Gastrocnemius medialis (tissue), 4 donors: ENCODE measurements around the gene OCRL. TPM values are rescaled to one million over a fixed set of nuclear protein-coding genes. Genes with fewer than 3 reads are reported as not detected.

Experiments
- ATAC-seq, 2 donors: fragments of 150-250 bp; one replicate each; pipeline ENCODE4 v1.9.1; 2016
- DNase-seq, 2 donors: peaks; one replicate each; pipeline ENCODE4 v3.0.0-alpha.2; 2019
- H3K27ac ChIP-seq, 4 donors: fragments of 200-600 bp; sonication (generic); 1 replicate in 1 of 4; 2 replicates in 3 of 4; pipeline ENCODE4 v1.5.1; 2016 to 2018; ENCODE audit warnings: mild to moderate bottlenecking in 2 of 4, moderate library complexity in 1 of 4
- H3K27me3 ChIP-seq, 3 donors: fragments of 200-600 bp; sonication (generic) in 2 of 3; 1 replicate in 1 of 3; 2 replicates in 2 of 3; pipeline versions ENCODE4 v1.5.1 to v1.6.0; 2016 to 2019; ENCODE audit warnings: mild to moderate bottlenecking in 1 of 3, moderate library complexity in 1 of 3
- H3K36me3 ChIP-seq, 2 donors: fragments of 200-600 bp; sonication (generic) in 1 of 2; one replicate each; pipeline ENCODE4 v1.5.1; 2017 to 2018
- H3K4me1 ChIP-seq, 2 donors: fragments of 200-600 bp; sonication (generic) in 1 of 2; one replicate each; pipeline ENCODE4 v1.5.1; 2016 to 2017; ENCODE audit warnings: mild to moderate bottlenecking in 2 of 2
- H3K4me3 ChIP-seq, 4 donors: fragments of 200-600 bp; sonication (generic) in 3 of 4; 1 replicate in 1 of 4; 2 replicates in 3 of 4; pipeline ENCODE4 v1.5.1; 2016 to 2019; ENCODE audit warnings: mild to moderate bottlenecking in 2 of 4
- H3K9me3 ChIP-seq, 3 donors: fragments of 200-600 bp; sonication (generic) in 2 of 3; 1 replicate in 1 of 3; 2 replicates in 2 of 3; pipeline ENCODE4 v1.5.1; 2016 to 2019
- CTCF ChIP-seq, 5 experiments: fragments of 450-650 bp in 3 of 5; fragments of 200-600 bp in 2 of 5; sonication (generic) in 2 of 5; IDR thresholded peaks in 4 of 5; conservative IDR thresholded peaks in 1 of 5; 1 replicate in 4 of 5; 2 replicates in 1 of 5; pipeline ENCODE4 v1.5.1; 2016 to 2019; ENCODE audit warnings: antibody characterized with exemption in 5 of 5, mild to moderate bottlenecking in 3 of 5, moderate library complexity in 3 of 5
- POLR2A ChIP-seq, 2 donors: fragments of 450-650 bp; IDR thresholded peaks; one replicate each; pipeline ENCODE4 v1.6.1; 2017; ENCODE audit warnings: antibody characterized with exemption in 2 of 2, mild to moderate bottlenecking in 2 of 2, moderate library complexity in 2 of 2
- in situ Hi-C, 4 donors: fragments of 200-750 bp; cut with MboI; loops; one replicate each; pipeline versions ENCODE4 v1.15.0 to v1.8.0; 2017; ENCODE audit warnings: low sequenced_read_pairs in 4 of 4
- intact Hi-C: fragments of 100-400 bp; cut with DNase I; formaldehyde crosslinking; loops from one replicate; pipeline ENCODE4 v1.15.1; 2023; ENCODE audit warnings: low total_unique reads
- total RNA-seq, 4 donors: library from RNA; depleted of rRNA; stranded (reverse); fragments of >200 nt; gene quantifications; one replicate each; pipeline versions ENCODE4 v1.1.0 to v1.2.3, GENCODE V29; 2016

Gene OCRL
- total RNA-seq, 4 donors from 2014 or later: 6.7 to 10.8 (median 8.6) TPM

GRCh38 chrX:129523079-129523911, 16.8 kb upstream of the OCRL start, which contains the start of gene SMARCA1:
SMARCA1 (minus strand) TSS chrX:129523490; CDS start chrX:129523370, 120 bp downstream.
- TF ChIP-seq CTCF (IDR thresholded peaks at IDR 0.05 in 4 of 5, conservative IDR thresholded peaks at IDR 0.05 in 1 of 5) (no peak), POLR2A (IDR thresholded peaks at IDR 0.05) (peak; percentile 16 to 28)
- ATAC-seq (peak; percentile 52 to 81), DNase-seq (peak in 1 of 2 donors; percentile 23)
- Histone ChIP-seq H3K36me3 (no peaks in the 10 kb centered on the region), H3K27ac (peak within 1 kb of the TSS; percentile 87 to 92 (median 89)), H3K9me3 (no peaks in the 10 kb centered on the region), H3K27me3 (no peaks in the 10 kb centered on the region), H3K4me1 (no peaks in the 10 kb centered on the region), H3K4me3 (peak within 1 kb of the TSS; percentile 73 to 94 (median 86))
- in situ Hi-C loops (no loop called here), intact Hi-C loops (loop anchor here (2.0 to 10.0 kb wide), 2 partner anchors 18 to 382 kb away; partner anchors contain the start of genes OCRL and UTP14A)

- Histone ChIP-seq H3K4me1 (no peaks in the 10 kb centered on the region), H3K27ac (no peak overlapping the region), H3K36me3 (no peaks in the 10 kb centered on the region)
These were observed 15.7 kb upstream of the OCRL start for GRCh38 chrX:129524250-129524850.

GRCh38 chrX:129525162-129525561, 14.9 kb upstream of the OCRL start:
- Histone ChIP-seq H3K4me1 (no peaks in the 10 kb centered on the region), H3K4me3 (no peak overlapping the region), H3K27ac (no peak overlapping the region), H3K9me3 (no peaks in the 10 kb centered on the region), H3K27me3 (no peaks in the 10 kb centered on the region), H3K36me3 (no peaks in the 10 kb centered on the region)
- in situ Hi-C loops (no loop called here), intact Hi-C loops (loop anchor here (10.0 kb wide), 1 partner anchor 380 kb away; the partner anchor contains the start of gene UTP14A)
- ATAC-seq: no peak
- TF ChIP-seq POLR2A (IDR thresholded peaks at IDR 0.05) (no peak), CTCF (IDR thresholded peaks at IDR 0.05 in 4 of 5, conservative IDR thresholded peaks at IDR 0.05 in 1 of 5) (no peak)
- DNase-seq: no peak

More at GRCh38 chrX:129524250-129524850, 15.7 kb upstream of the OCRL start:
- DNase-seq (no peak), ATAC-seq (no peak)
- Histone ChIP-seq H3K9me3 (no peaks in the 10 kb centered on the region), H3K27me3 (no peaks in the 10 kb centered on the region), H3K4me3 (no peak overlapping the region)
- intact Hi-C loops (loop anchor here (10.0 kb wide), 1 partner anchor 380 kb away; the partner anchor contains the start of gene UTP14A), in situ Hi-C loops (no loop called here)
- TF ChIP-seq POLR2A (IDR thresholded peaks at IDR 0.05) (no peak), CTCF (IDR thresholded peaks at IDR 0.05 in 4 of 5, conservative IDR thresholded peaks at IDR 0.05 in 1 of 5) (no peak)

- Histone ChIP-seq H3K27me3 (no peaks in the 10 kb centered on the region), H3K36me3 (no peaks in the 10 kb centered on the region), H3K4me1 (no peaks in the 10 kb centered on the region), H3K27ac (no peak overlapping the region), H3K9me3 (no peaks in the 10 kb centered on the region), H3K4me3 (no peak overlapping the region)
- intact Hi-C loops: loop anchor here (10.0 kb wide), 1 partner anchor 379 kb away; the partner anchor contains the start of gene UTP14A
- in situ Hi-C loops: no loop called here
- no peak for DNase-seq
- no peak for ATAC-seq
- TF ChIP-seq CTCF (IDR thresholded peaks at IDR 0.05 in 4 of 5, conservative IDR thresholded peaks at IDR 0.05 in 1 of 5): no peak
- TF ChIP-seq POLR2A (IDR thresholded peaks at IDR 0.05): no peak
These were observed 14.2 kb upstream of the OCRL start for GRCh38 chrX:129525896-129526295.
